Neural crest cell (in vitro differentiated cells): ENCODE data around the gene NPHP1. TPM values are rescaled to one million over a fixed set of nuclear protein-coding genes. Genes with fewer than 3 reads are reported as not detected.
A peak's percentile ranks its signal among the peaks of the same experiment; 100 is the strongest.

ENCODE experiments used
- DNase-seq: peaks from one replicate; pipeline ENCODE4 v3.0.0; 2021; ENCODE audit warnings: low read depth, mixed read lengths, low spot score
- H3K27ac Mint-ChIP-seq: one replicate; pipeline ENCODE4 v1.8.0; 2021; ENCODE audit warnings: mild to moderate bottlenecking, mixed read lengths; ENCODE audit not compliant: unreplicated experiment
- H3K27me3 Mint-ChIP-seq: 2 replicates; pipeline ENCODE4 v1.8.0; 2021; ENCODE audit warnings: low read depth, mild to moderate bottlenecking, mixed read lengths
- H3K36me3 Mint-ChIP-seq: 2 replicates; pipeline ENCODE4 v1.8.0; 2021; ENCODE audit warnings: low read depth, mild to moderate bottlenecking, mixed read lengths
- H3K4me1 Mint-ChIP-seq: 2 replicates; pipeline ENCODE4 v1.8.0; 2021; ENCODE audit warnings: mixed read lengths
- H3K4me3 Mint-ChIP-seq: one replicate; pipeline ENCODE4 v1.8.0; 2021; ENCODE audit warnings: mild to moderate bottlenecking, mixed read lengths
- H3K9me3 Mint-ChIP-seq: 2 replicates; pipeline ENCODE4 v1.8.0; 2021; ENCODE audit warnings: mixed read lengths
- CTCF ChIP-seq: fragments of 200-600 bp; sonication (generic); conservative IDR thresholded peaks from 2 replicates; pipeline ENCODE4 v1.5.0; 2021; ENCODE audit warnings: antibody characterized with exemption, mild to moderate bottlenecking
- total RNA-seq: library from RNA; stranded (reverse); gene quantifications from 2 replicates; pipeline ENCODE4 v1.2.1, GENCODE V29; 2021

NPHP1 gene
- total RNA-seq, 1 donor from 2014 or later, result 7.3 TPM

- no peak for DNase-seq
- H3K4me1 Mint-ChIP-seq, result no peaks in the 10 kb centered on the region
- H3K27ac Mint-ChIP-seq, result no peak overlapping the region
- H3K27me3 Mint-ChIP-seq, result no peaks in the 10 kb centered on the region
- H3K36me3 Mint-ChIP-seq, result peaks cover 2% of the 10 kb centered on the region
- no peaks in the 10 kb centered on the region for H3K9me3 Mint-ChIP-seq
- H3K4me3 Mint-ChIP-seq, result no peak overlapping the region
- no peak for TF ChIP-seq CTCF
These were observed 60.8 kb downstream of the NPHP1 start for GRCh38 chr2:110143982-110144381.

- DNase-seq, result no peak
- H3K4me1 Mint-ChIP-seq, result no peaks in the 10 kb centered on the region
- no peaks in the 10 kb centered on the region for H3K27me3 Mint-ChIP-seq
- H3K36me3 Mint-ChIP-seq, result no peaks in the 10 kb centered on the region
- no peak overlapping the region for H3K27ac Mint-ChIP-seq
- TF ChIP-seq CTCF, result no peak
- no peaks in the 10 kb centered on the region for H3K9me3 Mint-ChIP-seq
- H3K4me3 Mint-ChIP-seq, result no peak overlapping the region
These were observed 64.4 kb downstream of the NPHP1 start for GRCh38 chr2:110140401-110140800.

GRCh38 chr2:110134025-110134424 lies 70.8 kb downstream of the NPHP1 start:
- H3K4me3 Mint-ChIP-seq, result no peak overlapping the region
- no peak for DNase-seq
- H3K4me1 Mint-ChIP-seq, result no peaks in the 10 kb centered on the region
- no peaks in the 10 kb centered on the region for H3K27me3 Mint-ChIP-seq
- H3K27ac Mint-ChIP-seq, result no peak overlapping the region
- H3K9me3 Mint-ChIP-seq, result peaks cover 12% of the 10 kb centered on the region
- TF ChIP-seq CTCF, result no peak
- peaks cover 23% of the 10 kb centered on the region for H3K36me3 Mint-ChIP-seq

GRCh38 chr2:110131166-110131565 lies 73.6 kb downstream of the NPHP1 start:
- Mint-ChIP-seq H3K27me3 (no peaks in the 10 kb centered on the region), H3K9me3 (peaks cover 12% of the 10 kb centered on the region), H3K27ac (no peak overlapping the region), H3K4me1 (peaks cover 11% of the 10 kb centered on the region), H3K4me3 (no peak overlapping the region), H3K36me3 (peaks cover 25% of the 10 kb centered on the region)
- DNase-seq, result no peak
- no peak for TF ChIP-seq CTCF

- no peak for DNase-seq
- Mint-ChIP-seq H3K27me3 (no peaks in the 10 kb centered on the region), H3K36me3 (peaks cover 25% of the 10 kb centered on the region), H3K4me1 (peaks cover 14% of the 10 kb centered on the region), H3K27ac (peak overlapping the region; percentile 55), H3K4me3 (no peak overlapping the region), H3K9me3 (peaks cover 12% of the 10 kb centered on the region)
- TF ChIP-seq CTCF, result no peak
These were observed 74.1 kb downstream of the NPHP1 start for GRCh38 chr2:110130757-110131156.

- no peak for DNase-seq
These were observed 77.9 kb downstream of the NPHP1 start for GRCh38 chr2:110126906-110127305.

More at GRCh38 chr2:110126906-110127305, 77.9 kb downstream of the NPHP1 start:
- Mint-ChIP-seq H3K36me3 (peaks cover 3% of the 10 kb centered on the region), H3K4me3 (no peak overlapping the region), H3K27me3 (no peaks in the 10 kb centered on the region), H3K27ac (no peak overlapping the region), H3K4me1 (peaks cover 23% of the 10 kb centered on the region), H3K9me3 (no peaks in the 10 kb centered on the region)
- TF ChIP-seq CTCF, result no peak
